ENCODE data around the gene NCR3LG1.

Gene NCR3LG1

GRCh38 chr11:17394743-17395390 lies 43.3 kb downstream of the NCR3LG1 start:
- DNase-seq: no peak

GRCh38 chr11:17395554-17395961 lies 44.0 kb downstream of the NCR3LG1 start:
- peak in 1 of 2 experiments; percentile 7 for DNase-seq

- no peak for DNase-seq
Observed at GRCh38 chr11:17395978-17396377, 44.4 kb downstream of the NCR3LG1 start.

- no peak for DNase-seq
Observed at GRCh38 chr11:17396598-17397310, 45.2 kb downstream of the NCR3LG1 start.

GRCh38 chr11:17397311-17398002 lies 45.9 kb downstream of the NCR3LG1 start:
- no peak for DNase-seq

GRCh38 chr11:17399236-17399635 lies 47.6 kb downstream of the NCR3LG1 start:
- DNase-seq: no peak

GRCh38 chr11:17400048-17400775 lies 48.6 kb downstream of the NCR3LG1 start:
- no peak for DNase-seq

- DNase-seq: no peak
Observed at GRCh38 chr11:17401316-17401715, 49.7 kb downstream of the NCR3LG1 start.

- no peak for DNase-seq
Observed at GRCh38 chr11:17401841-17402240, 50.2 kb downstream of the NCR3LG1 start.

GRCh38 chr11:17402486-17402885 lies 50.9 kb downstream of the NCR3LG1 start:
- DNase-seq: no peak

- DNase-seq: no peak
Observed at GRCh38 chr11:17403980-17404759, 52.6 kb downstream of the NCR3LG1 start.

- DNase-seq: no peak
Observed at GRCh38 chr11:17405232-17406005, 53.8 kb downstream of the NCR3LG1 start.

- no peak for DNase-seq
Observed at GRCh38 chr11:17406082-17406817, 54.6 kb downstream of the NCR3LG1 start.

- DNase-seq: no peak
Observed at GRCh38 chr11:17406818-17407149, 55.2 kb downstream of the NCR3LG1 start.

- no peak for DNase-seq
Observed at GRCh38 chr11:17407575-17407974, 56.0 kb downstream of the NCR3LG1 start.

- no peak for DNase-seq
Observed at GRCh38 chr11:17408026-17408425, 56.4 kb downstream of the NCR3LG1 start.

- DNase-seq: no peak
Observed at GRCh38 chr11:17408641-17409040, 57.0 kb downstream of the NCR3LG1 start.

GRCh38 chr11:17410606-17411379 lies 59.2 kb downstream of the NCR3LG1 start:
- no peak for DNase-seq

GRCh38 chr11:17411418-17411817 lies 59.8 kb downstream of the NCR3LG1 start:
- DNase-seq: no peak

GRCh38 chr11:17412488-17413180 lies 61.0 kb downstream of the NCR3LG1 start:
- DNase-seq: no peak
